ENCODE results near the gene RND2. TPM values are rescaled to one million over a fixed set of nuclear protein-coding genes. Genes with fewer than 3 reads are reported as not detected.
A peak's percentile ranks its signal among the peaks of the same experiment; 100 is the strongest.

The RND2 gene
- total RNA-seq, 1 experiment from 2014 or later: not detected

GRCh38 chr17:43006639-43007551 is 18.1 kb upstream of the RND2 start, which contains the start of gene IFI35:
IFI35 (plus strand) TSS chr17:43006784; CDS start chr17:43006948, 164 bp downstream.
- DNase-seq (ENCODE audit: low read depth): peak; percentile 76

- no peak for DNase-seq (ENCODE audit: low read depth)
Measured at GRCh38 chr17:43010667-43011308, 14.2 kb upstream of the RND2 start.

- no peak for DNase-seq (ENCODE audit: low read depth)
Measured at GRCh38 chr17:43011728-43012472, 13.1 kb upstream of the RND2 start.

- no peak for DNase-seq (ENCODE audit: low read depth)
Measured at GRCh38 chr17:43013296-43013695, 11.7 kb upstream of the RND2 start.

GRCh38 chr17:43014020-43014648 is 10.9 kb upstream of the RND2 start:
- DNase-seq (ENCODE audit: low read depth): no peak

GRCh38 chr17:43014649-43015542 is 10.1 kb upstream of the RND2 start:
- no peak for DNase-seq (ENCODE audit: low read depth)

- no peak for DNase-seq (ENCODE audit: low read depth)
Measured at GRCh38 chr17:43015579-43015978, 9.5 kb upstream of the RND2 start.

GRCh38 chr17:43016216-43016615 is 8.8 kb upstream of the RND2 start:
- DNase-seq (ENCODE audit: low read depth): no peak

- DNase-seq (ENCODE audit: low read depth): no peak
Measured at GRCh38 chr17:43018008-43018853, 6.8 kb upstream of the RND2 start.

- no peak for DNase-seq (ENCODE audit: low read depth)
Measured at GRCh38 chr17:43018932-43019331, 6.1 kb upstream of the RND2 start.

GRCh38 chr17:43019418-43019817 is 5.6 kb upstream of the RND2 start:
- no peak for DNase-seq (ENCODE audit: low read depth)

GRCh38 chr17:43020030-43020621 is 4.9 kb upstream of the RND2 start:
- DNase-seq (ENCODE audit: low read depth): no peak

GRCh38 chr17:43020789-43021740 is 4.0 kb upstream of the RND2 start:
- peak; percentile 79 for DNase-seq (ENCODE audit: low read depth)

GRCh38 chr17:43021741-43022512 is 3.1 kb upstream of the RND2 start, which contains the start of gene VAT1:
VAT1 (minus strand) TSS chr17:43022385; CDS start chr17:43022322, 63 bp downstream.
- peak; percentile 73 for DNase-seq (ENCODE audit: low read depth)

GRCh38 chr17:43025290-43025657 is 243 bp downstream of the RND2 start:
- no peak for DNase-seq (ENCODE audit: low read depth)

GRCh38 chr17:43025766-43026537 is 921 bp downstream of the RND2 start:
- no peak for DNase-seq (ENCODE audit: low read depth)

All from LHCN-M2 (cell line).